Uterus (tissue), 2 donors: Measurements from ENCODE around the gene F2RL3.

Experiments
- POLR2A ChIP-seq, 2 donors: fragments of 450-650 bp; IDR thresholded peaks; one replicate each; pipeline ENCODE4 v1.6.1; 2016; ENCODE audit warnings: antibody characterized with exemption in 2 of 2, mild to moderate bottlenecking in 1 of 2, moderate library complexity in 1 of 2
- TF ChIP-seq, protein P1 (sequence below), 4 experiments: fragments of 200-600 bp in 2 of 4; fragments of 450-650 bp in 2 of 4; sonication (generic) in 2 of 4; IDR thresholded peaks; one replicate each; pipeline ENCODE4 v1.5.1; 2016 to 2019; ENCODE audit warnings: antibody characterized with exemption in 4 of 4, mild to moderate bottlenecking in 2 of 4, moderate library complexity in 1 of 4

DNA sequence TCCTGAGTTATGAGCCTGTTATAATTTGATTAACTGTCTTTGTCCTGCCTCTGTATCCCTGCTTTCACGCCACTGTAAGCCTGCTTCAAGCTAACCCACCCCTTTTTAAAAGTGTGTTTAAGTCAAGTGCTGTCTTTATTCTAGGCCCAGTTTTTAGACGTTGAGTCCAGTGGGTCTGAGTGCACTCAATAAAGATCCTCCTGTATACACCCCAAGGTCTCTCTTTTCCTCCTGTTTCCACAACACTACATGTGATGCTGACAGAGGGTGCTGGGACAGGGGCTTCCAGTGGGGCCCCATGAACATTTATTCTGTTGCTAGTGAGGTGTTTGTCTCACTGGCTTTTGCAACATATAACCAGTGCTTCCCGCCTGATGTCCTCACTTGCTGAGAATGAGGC lies 6.7 kb upstream of the F2RL3 start:
- no peak for TF ChIP-seq POLR2A (IDR thresholded peaks at IDR 0.05)
- TF ChIP-seq, protein P1, sequence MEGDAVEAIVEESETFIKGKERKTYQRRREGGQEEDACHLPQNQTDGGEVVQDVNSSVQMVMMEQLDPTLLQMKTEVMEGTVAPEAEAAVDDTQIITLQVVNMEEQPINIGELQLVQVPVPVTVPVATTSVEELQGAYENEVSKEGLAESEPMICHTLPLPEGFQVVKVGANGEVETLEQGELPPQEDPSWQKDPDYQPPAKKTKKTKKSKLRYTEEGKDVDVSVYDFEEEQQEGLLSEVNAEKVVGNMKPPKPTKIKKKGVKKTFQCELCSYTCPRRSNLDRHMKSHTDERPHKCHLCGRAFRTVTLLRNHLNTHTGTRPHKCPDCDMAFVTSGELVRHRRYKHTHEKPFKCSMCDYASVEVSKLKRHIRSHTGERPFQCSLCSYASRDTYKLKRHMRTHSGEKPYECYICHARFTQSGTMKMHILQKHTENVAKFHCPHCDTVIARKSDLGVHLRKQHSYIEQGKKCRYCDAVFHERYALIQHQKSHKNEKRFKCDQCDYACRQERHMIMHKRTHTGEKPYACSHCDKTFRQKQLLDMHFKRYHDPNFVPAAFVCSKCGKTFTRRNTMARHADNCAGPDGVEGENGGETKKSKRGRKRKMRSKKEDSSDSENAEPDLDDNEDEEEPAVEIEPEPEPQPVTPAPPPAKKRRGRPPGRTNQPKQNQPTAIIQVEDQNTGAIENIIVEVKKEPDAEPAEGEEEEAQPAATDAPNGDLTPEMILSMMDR (IDR thresholded peaks at IDR 0.05): no peak
